Calu3 (cell line): ENCODE results near the gene ST7. TPM values are rescaled to one million over a fixed set of nuclear protein-coding genes. Genes with fewer than 3 reads are reported as not detected.

Source experiments
- BruUV-seq: library from RNA; stranded (reverse); fragments of 400-500 nt; replicated peaks from 2 replicates; lab custom pipeline; 2021; lab: Mats Ljungman, UMichigan
- CTCF ChIA-PET: fragments of 300-600 bp; sonication (Branson Sonifier 250); formaldehyde crosslinking; loops from one replicate; lab custom pipeline; 2022; ENCODE audit warnings: antibody characterized with exemption; lab: Charles Lee
- DNase-seq: peaks from one replicate; pipeline ENCODE4 v3.0.0; 2022
- H3K27ac Mint-ChIP-seq: one replicate; pipeline ENCODE4 v1.8.0; 2022; ENCODE audit warnings: mixed read lengths; ENCODE audit not compliant: unreplicated experiment
- H3K27me3 Mint-ChIP-seq: one replicate; pipeline ENCODE4 v1.8.0; 2022; ENCODE audit warnings: mixed read lengths; ENCODE audit not compliant: unreplicated experiment
- H3K36me3 Mint-ChIP-seq: one replicate; pipeline ENCODE4 v1.8.0; 2022; ENCODE audit warnings: mild to moderate bottlenecking, moderate library complexity, mixed read lengths; ENCODE audit not compliant: insufficient read depth, unreplicated experiment
- H3K4me1 Mint-ChIP-seq: one replicate; pipeline ENCODE4 v1.8.0; 2022; ENCODE audit warnings: mild to moderate bottlenecking, low read depth, mixed read lengths; ENCODE audit not compliant: unreplicated experiment
- H3K4me3 Mint-ChIP-seq: one replicate; pipeline ENCODE4 v1.8.0; 2022; ENCODE audit warnings: mild to moderate bottlenecking, low read depth, moderate library complexity, mixed read lengths; ENCODE audit not compliant: unreplicated experiment
- H3K9me3 Mint-ChIP-seq: one replicate; pipeline ENCODE4 v1.8.0; 2022; ENCODE audit warnings: low read depth, mixed read lengths; ENCODE audit not compliant: unreplicated experiment
- CTCF ChIP-seq: fragments of 200-600 bp; IDR thresholded peaks from one replicate; pipeline ENCODE4 v1.8.0; 2022; ENCODE audit warnings: antibody characterized with exemption; ENCODE audit not compliant: unreplicated experiment
- intact Hi-C: fragments of 100-400 bp; cut with micrococcal nuclease; formaldehyde crosslinking; loops from one replicate; pipeline ENCODE4 v1.10.0; 2022; ENCODE audit not compliant: unreplicated experiment
- total RNA-seq: library from RNA; stranded (reverse); gene quantifications from 2 replicates; pipeline ENCODE4 v1.2.3, GENCODE V29; 2022

ST7 gene
- total RNA-seq, 1 experiment from 2014 or later, result 17.7 TPM

GRCh38 chr7:117171106-117171505 lies 217.8 kb downstream of the ST7 start:
- CTCF ChIA-PET, result no interaction called here
- no peak for DNase-seq
- no peaks in the 10 kb centered on the region for H3K36me3 Mint-ChIP-seq
- H3K27ac Mint-ChIP-seq, result no peak overlapping the region
- no peaks in the 10 kb centered on the region for H3K27me3 Mint-ChIP-seq
- no TSS peak for BruUV-seq
- no peak overlapping the region for H3K4me3 Mint-ChIP-seq
- H3K9me3 Mint-ChIP-seq, result no peaks in the 10 kb centered on the region
- peaks cover 31% of the 10 kb centered on the region for H3K4me1 Mint-ChIP-seq
- no peak for TF ChIP-seq CTCF
- intact Hi-C loops, result no loop called here

- BruUV-seq, result no TSS peak
- no peaks in the 10 kb centered on the region for H3K36me3 Mint-ChIP-seq
- DNase-seq, result no peak
- CTCF ChIA-PET, result no interaction called here
- TF ChIP-seq CTCF, result no peak
- no peak overlapping the region for H3K27ac Mint-ChIP-seq
- intact Hi-C loops, result no loop called here
- no peaks in the 10 kb centered on the region for H3K9me3 Mint-ChIP-seq
- no peak overlapping the region for H3K4me3 Mint-ChIP-seq
- H3K4me1 Mint-ChIP-seq, result peaks cover 29% of the 10 kb centered on the region
- no peaks in the 10 kb centered on the region for H3K27me3 Mint-ChIP-seq
Observed at GRCh38 chr7:117172283-117172682, 219.0 kb downstream of the ST7 start.

GRCh38 chr7:117173035-117173770 lies 219.9 kb downstream of the ST7 start:
- no peaks in the 10 kb centered on the region for H3K9me3 Mint-ChIP-seq
- CTCF ChIA-PET, result no interaction called here
- TF ChIP-seq CTCF, result no peak
- H3K4me1 Mint-ChIP-seq, result peaks cover 22% of the 10 kb centered on the region
- DNase-seq, result no peak
- H3K27me3 Mint-ChIP-seq, result no peaks in the 10 kb centered on the region
- H3K36me3 Mint-ChIP-seq, result no peaks in the 10 kb centered on the region
- no TSS peak for BruUV-seq
- no peak overlapping the region for H3K4me3 Mint-ChIP-seq
- H3K27ac Mint-ChIP-seq, result no peak overlapping the region
- intact Hi-C loops, result no loop called here

- no peaks in the 10 kb centered on the region for H3K36me3 Mint-ChIP-seq
- DNase-seq, result no peak
- no TSS peak for BruUV-seq
- intact Hi-C loops, result no loop called here
- H3K4me3 Mint-ChIP-seq, result no peak overlapping the region
- peaks cover 3% of the 10 kb centered on the region for H3K4me1 Mint-ChIP-seq
- CTCF ChIA-PET, result no interaction called here
- TF ChIP-seq CTCF, result no peak
- H3K9me3 Mint-ChIP-seq, result no peaks in the 10 kb centered on the region
- H3K27me3 Mint-ChIP-seq, result no peaks in the 10 kb centered on the region
- H3K27ac Mint-ChIP-seq, result no peak overlapping the region
Observed at GRCh38 chr7:117176206-117176605, 222.9 kb downstream of the ST7 start.
